SU-DHL-6 (cell line): ENCODE data around the gene NDUFC2.

Source experiments
- EZH2phosphoT487 ChIP-seq: fragments of 200-600 bp; sonication (generic), shearing (Covaris generic); conservative IDR thresholded peaks from 2 replicates; pipeline ENCODE4 v1.6.1; 2018; ENCODE audit warnings: mild to moderate bottlenecking, antibody characterized with exemption, low read length, moderate library complexity, mixed read lengths
- TF ChIP-seq, protein P1 (sequence below): fragments of 200-600 bp; sonication (generic); IDR thresholded peaks from one replicate; pipeline ENCODE4 v1.5.1; 2017; ENCODE audit warnings: antibody characterized with exemption, mild to moderate bottlenecking, low read length, moderate library complexity; ENCODE audit not compliant: insufficient read depth, poor library complexity, severe bottlenecking

DNA sequence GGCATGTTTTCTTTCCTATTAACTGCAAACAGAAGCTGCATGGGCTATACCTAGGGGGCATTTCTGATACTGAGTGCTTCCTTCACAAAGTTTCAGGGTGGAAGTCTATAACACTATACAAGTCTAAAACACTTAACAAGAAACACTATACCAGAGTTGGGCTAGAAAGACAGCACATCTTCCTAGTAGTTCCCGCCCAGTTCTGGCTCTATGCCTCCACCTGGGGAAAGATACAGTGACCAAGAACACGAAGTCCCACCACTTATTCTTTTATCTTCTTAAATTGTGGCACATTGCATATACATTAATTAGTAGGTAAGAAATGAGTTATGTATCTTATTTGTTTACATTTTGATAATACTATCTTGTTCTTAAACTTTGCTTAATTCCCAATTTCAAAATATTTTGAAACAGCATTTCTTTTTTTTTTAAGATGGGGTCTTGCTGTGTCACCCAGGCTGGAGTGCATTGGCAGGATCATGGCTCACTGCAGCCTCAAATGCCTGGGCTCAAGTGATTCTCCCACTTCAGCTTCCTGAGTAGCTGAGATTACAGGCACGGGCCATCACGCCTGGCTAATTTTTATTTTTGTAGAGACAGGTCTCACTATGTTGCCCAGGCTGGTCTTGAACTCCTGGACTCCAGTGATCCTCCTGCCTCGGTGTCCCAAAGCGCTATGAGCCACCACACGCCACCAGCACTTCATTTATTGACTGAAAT, 18.2 kb upstream of the NDUFC2 start:
- TF ChIP-seq, protein P1, sequence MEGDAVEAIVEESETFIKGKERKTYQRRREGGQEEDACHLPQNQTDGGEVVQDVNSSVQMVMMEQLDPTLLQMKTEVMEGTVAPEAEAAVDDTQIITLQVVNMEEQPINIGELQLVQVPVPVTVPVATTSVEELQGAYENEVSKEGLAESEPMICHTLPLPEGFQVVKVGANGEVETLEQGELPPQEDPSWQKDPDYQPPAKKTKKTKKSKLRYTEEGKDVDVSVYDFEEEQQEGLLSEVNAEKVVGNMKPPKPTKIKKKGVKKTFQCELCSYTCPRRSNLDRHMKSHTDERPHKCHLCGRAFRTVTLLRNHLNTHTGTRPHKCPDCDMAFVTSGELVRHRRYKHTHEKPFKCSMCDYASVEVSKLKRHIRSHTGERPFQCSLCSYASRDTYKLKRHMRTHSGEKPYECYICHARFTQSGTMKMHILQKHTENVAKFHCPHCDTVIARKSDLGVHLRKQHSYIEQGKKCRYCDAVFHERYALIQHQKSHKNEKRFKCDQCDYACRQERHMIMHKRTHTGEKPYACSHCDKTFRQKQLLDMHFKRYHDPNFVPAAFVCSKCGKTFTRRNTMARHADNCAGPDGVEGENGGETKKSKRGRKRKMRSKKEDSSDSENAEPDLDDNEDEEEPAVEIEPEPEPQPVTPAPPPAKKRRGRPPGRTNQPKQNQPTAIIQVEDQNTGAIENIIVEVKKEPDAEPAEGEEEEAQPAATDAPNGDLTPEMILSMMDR: no peak
- no peak for TF ChIP-seq EZH2phosphoT487
